HS-27A (cell line): ENCODE data around the gene MSMP.

ENCODE experiments used
- DNase-seq: peaks from one replicate; pipeline ENCODE4 v3.0.0-alpha.2; 2012; ENCODE audit warnings: low read depth, missing footprints

MSMP gene

DNA sequence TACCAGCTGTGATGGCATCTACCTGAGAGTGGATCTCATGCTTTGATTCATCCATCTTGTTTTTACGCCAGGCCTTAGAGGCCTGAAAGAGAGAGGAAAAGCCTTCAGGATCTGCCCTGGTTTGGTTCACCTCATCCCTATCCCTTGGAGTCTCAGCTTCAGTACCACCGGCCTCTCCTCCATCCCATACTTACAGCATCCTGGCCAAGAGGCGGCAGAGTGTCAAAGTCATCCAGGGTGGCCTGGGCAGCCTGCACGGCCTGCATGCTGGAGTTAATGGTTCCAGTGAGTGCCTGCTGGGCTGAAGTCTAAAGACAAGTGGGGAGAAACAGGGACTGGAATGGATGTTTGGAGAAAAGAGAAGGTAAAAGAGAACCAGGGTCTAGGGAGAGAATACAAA lies 34.5 kb downstream of the MSMP start:
- no peak for DNase-seq

DNA sequence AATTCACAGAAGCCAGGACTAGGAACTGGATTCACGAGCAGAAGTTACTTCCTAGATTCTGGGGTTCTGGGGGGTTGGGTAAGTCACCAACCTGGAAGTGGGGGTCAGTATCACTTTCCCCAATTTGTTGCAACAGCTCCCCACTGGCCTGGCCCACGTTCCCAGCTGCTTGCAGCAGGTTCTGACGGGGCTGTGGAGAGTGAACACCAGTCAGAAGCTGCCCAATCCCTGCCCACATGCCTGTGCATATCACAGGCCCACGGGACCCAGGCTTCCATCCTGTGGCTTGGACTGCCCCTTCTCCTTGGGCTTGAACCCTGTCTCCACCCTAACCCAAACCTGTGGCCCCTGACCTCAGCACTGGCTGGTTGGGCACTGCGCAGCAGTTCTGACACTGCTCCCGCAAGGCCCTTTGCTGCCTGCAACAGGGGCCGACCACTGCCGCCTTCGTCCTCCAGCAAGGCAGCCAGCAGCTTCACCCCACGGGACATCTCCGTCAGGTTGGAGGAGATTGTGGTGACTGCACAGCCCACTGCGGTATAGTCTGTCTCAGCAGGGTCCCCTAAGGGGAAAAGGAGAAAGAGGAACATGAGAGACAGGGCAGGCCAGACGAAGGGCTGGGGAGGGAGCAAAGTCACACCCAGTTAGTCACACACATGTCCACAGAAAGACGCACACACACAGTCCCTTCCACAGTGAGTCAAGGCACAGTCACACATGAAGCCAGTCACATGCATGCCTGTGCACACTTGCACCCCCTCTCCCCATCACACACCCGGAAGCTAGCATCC lies 35.2 kb downstream of the MSMP start:
- no peak for DNase-seq

DNA sequence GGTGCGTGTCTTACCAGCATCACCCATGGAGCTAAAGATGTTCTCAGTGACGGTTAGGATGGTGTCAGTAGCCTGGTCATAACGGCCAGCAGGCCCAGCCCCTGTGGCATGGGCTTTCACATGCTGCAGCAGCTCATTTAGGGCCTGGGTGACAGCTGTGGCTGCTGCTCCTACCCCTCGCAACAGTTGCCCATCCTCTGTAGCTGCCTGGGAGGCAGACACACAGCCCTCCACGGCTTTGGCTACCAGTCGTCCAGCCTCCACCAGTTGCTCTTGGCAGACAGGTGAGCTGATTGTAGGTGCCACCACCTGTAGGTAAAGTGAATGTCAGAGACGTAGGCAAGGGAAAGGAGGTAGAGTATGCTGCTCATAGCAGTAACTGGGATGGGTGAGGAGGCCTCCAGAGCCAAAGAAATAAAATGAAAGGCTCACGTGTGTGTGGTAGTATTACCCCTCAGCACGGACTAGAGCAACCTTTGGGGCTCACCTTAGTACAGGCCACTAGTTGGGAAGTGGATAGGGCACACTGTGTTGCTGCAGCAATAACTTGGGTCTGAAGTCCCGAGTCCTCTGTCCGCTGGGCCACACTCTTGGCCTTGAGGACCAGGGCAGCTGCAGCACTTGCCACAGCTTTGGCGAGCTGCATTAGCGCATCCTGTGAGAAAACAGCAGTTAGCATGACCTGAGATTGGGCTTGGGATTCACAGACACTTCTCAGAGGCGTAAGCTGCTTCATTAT lies 36.8 kb downstream of the MSMP start:
- DNase-seq: no peak

DNA sequence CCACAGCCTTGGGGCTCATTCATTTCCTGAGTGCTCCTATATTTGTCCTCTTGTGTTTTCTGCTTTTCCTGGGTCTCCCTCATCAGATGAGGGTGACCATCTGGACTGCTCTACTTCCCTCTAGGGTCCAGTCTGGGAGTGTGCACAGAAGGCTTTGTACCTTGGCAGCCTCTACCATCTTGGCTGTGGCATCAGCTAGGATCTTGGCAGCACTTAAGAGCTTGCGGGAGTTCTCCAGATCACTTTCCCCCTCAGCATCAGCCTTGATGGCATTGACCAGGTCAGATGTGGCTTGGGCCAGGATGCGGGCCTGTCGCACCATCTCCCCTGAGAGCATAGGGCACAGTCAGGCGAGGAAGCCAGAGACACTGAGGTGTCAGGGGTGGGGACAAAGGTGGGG lies 37.8 kb downstream of the MSMP start:
- DNase-seq: no peak

DNA sequence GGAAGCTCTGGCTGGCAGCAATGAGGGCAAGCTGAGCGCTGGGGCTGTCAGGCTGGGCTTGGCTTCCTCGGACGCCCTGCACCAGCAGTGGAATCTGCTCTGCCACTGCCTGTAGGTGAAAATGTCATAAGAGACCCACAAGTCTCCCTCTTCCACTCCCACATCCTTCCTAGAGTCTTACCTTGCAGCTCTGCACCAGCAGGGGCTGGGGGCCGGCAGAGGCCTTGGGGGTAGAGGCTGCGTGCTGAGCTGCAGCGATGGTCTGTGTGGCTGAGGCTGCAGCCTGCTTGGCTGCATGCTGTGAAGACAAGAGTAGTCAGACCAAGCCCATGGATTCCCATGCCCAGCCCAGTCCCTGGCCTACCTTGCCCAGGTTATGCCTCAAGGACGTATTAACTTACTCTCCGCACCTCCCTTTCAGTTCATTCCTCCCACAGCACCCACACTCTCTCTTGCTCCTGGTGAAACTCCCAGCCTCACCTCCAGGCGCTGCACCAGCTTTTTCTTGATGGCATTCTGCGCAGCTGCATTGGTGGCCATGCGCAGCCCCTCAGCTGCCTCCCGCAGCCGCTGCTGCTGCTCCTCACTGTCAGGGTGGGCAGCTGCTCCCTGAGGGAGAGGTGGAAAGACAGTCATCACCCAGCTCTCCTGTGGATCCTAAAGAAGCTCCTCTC lies 39.4 kb downstream of the MSMP start:
- DNase-seq: no peak

DNA sequence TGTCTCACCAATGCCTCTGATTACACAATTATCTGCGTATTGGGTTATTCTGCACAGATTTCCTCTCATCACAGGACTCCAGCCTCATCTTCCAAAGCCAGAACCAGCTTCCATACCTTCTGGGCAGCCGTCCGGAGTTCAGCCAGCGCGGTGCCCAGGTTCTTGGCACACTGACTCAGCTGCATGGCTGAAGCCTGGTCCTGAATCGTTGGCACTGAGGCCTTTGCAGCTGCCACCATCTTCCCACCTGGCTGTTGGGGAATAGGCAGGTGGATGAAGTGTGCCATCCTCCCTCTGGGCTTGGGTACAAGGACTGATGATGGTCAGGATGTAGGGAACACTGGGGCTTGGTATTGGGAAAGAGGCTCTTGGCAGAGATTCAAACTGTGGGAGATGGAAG lies 40.0 kb downstream of the MSMP start:
- no peak for DNase-seq

DNA sequence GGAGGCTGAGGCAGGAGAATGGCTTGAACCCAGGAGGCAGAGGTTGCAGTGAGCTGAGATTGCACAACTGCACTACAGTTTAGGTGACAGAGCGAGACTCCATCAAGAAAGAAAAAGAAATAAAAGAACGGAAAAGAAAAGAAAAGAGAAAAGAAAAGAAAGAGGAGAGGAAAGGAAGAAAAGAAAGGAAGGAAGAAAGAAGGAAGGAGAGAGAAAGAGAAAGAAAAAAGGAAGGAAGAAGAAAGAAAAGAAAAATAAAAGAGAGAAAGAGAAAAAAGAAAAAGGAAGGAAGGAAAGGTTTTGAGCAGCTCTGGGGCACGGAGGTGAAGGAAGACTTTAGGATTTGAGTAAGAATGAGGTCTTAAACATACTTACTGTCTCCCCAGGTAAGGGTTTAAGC lies 40.5 kb downstream of the MSMP start:
- DNase-seq: no peak

DNA sequence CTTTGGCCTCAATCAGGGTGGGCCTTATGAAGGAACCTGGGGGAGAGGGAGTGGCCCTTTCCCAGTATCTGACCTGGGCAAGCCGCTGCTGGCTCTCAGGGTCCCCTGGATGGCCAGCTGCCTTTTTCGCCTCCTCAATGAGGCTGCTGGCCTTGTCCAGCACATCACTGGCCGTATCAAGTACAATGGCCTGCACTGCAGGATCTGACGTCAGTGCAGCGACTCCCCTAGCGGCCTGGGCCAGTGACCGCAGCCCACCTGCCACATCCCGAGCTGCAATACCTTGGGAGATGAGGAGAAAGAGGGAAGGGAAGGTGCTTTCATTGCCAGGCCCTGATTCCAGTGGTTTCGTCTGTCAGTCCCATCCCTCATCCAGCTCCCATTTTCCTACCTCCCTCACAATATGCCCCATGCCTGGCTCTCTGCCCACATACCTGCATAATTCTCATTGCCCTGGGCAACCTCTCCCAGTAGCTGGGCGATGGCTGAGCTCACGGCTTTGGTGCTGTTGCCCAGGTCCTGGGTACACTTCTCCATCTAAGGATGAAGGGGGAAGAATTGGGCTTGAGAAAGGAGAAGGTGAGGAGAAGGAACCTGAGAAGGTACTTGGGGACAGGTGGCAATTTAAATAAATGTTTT lies 41.2 kb downstream of the MSMP start:
- no peak for DNase-seq

DNA sequence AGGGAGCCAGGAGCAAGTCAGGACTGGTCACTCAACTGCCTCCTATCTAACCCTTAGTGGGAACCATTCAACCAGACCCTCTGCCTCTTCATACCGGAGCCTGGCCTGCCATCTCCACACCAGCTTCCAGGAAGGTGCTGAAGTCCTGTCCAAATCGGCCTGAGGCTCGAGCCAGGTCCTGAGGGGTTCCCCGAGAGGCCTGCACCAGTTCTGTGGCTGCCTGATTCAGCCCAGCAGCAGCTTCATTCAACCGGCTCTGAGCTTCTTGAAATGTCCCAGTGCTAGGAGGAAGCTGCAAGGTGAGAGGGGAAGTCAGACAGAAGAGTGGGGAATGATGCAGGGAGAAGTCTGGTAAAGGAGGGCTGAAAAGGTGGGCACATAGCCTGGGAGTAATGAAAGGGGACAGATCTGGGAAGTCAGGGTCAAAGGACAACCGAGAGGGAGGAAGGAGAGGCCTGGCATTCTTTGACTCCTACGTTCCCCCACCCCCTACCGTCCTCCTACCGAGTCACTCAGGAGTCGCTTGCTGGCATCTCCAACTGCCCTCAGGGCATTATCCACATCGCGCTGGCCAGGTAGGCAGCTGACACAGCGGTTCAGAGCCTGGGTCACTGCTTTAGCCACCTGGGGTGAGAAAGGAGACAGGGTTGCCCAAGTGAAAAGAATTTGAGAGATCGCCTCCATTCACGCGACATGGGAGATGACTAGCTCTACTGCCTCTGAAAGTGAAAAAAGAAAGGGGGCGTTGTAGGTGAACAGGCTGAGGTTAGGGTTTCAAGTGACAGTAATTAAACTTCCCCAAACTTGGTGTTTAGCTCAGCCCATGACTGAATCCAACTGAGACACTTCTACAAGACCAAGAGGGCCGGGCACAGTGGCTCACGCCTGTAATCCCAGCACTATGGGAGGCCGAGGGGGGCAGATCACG lies 42.3 kb downstream of the MSMP start:
- DNase-seq: no peak

DNA sequence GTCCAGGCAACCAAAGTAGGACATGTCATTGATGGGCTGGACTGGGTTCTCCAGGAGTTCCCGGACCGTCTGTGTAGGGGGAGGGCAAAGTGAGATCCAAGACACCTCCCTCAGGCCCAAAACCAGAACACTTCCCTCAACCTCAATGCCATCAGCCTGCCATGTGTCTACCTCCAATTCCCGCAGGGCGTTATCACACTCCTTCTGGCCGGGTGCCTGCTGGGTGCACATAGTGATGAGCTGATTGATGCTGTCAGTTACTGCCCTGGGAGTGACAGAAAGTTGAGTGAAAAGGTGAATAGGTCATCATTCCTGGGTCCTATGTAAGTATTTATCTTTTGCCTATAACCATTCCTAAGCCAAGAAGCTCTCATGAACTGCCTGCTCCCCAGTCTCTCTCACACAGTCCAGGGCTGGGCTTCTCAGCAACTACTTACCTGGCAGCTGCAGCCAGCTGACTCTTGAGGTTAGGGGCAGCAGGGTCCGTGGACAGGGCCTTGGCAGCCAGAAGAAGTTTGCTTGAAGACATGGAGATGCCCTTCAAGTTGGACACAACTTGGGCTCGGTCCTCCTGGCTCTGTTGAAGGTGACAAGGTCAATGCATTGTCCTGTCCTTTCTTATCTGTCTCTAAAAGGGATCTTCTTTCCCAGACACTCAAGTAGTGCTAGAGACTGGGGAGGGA lies 43.1 kb downstream of the MSMP start:
- DNase-seq: no peak

DNA sequence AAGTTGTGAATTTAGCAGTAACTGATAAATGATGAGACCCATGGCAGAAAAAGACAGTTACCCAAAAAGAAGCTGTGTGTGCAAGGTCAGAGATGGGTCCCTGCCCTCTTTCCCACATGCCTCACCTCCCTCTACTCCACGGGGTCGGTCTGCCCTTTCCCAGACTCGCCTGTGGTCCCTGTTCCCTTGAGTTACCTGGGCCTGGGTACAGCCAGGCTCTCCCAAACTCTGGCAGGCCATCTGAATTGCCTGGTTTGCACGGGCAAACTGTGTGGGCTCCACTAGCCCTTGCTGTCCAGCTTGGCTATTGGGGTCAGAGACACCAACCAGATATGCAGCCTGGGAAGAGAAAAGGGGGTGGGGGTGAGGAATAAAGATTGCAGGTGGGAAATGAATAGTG lies 45.9 kb downstream of the MSMP start:
- DNase-seq: no peak

DNA sequence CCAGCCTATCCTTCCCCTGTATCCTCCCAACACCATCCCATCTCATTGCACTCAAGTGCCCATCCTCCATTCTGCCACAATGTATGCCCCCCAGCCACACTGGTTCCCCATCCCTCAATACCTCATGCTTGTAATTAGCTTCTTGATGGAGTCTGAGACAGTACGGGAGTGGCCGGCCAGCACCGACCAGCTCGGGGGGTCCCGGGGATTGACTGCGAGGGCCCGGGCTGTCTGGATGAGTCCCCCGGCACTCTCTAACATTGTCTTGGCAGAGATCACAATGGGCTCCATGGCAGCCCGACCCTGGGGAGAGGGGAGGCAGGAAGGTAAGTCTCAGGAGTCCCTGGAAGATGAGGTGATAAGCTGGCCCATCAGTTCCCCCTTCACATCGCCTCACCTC lies 47.1 kb downstream of the MSMP start:
- DNase-seq: no peak

DNA sequence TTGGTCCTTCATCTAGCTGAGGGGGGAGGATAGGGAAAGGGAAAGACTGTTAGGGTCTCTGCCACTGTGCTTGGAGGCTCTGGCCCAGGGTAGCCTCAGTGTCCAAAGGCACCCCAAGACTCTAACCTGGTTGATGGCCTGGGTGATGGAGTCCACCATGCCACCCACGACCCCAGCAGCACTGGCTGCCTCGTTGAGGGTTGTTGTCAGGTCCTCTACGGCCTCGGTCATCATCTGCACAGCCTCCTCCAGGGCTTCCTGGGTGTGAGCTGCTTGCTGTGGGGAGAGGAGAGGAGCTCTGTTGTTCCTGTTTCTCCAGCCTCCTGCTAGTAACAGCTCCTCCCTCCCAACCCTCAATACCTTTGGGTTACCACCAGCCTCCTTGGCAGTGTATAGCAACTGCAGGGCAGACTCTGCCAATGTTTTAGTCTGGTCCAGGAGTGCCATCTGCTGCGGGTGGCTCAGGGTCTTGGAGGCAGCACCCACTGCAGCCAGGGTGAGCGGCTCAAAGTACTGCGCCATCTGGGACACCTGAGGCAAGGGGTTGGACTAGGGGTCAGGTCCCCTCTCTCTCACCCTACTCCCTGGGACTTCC lies 48.1 kb downstream of the MSMP start:
- DNase-seq: no peak

DNA sequence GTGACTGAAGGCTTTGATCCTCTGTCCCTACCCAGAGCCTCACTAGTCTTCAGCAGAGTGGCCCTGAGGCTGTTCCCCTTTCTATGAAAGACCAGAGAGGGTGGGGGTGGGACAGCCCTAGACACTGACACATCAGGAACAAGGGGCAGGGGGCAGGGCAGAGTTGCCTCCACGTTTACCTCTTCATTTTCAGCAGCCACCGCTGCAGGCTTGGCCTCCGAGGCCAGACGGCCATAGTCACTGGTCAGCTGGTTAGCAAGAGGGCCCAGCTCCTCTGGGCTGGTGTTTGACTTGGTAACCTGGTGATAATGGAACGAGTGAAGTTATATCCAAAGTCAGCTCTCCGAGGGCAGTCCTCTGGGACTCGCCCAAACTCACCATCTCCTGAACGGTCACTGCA lies 48.7 kb downstream of the MSMP start:
- no peak for DNase-seq

DNA sequence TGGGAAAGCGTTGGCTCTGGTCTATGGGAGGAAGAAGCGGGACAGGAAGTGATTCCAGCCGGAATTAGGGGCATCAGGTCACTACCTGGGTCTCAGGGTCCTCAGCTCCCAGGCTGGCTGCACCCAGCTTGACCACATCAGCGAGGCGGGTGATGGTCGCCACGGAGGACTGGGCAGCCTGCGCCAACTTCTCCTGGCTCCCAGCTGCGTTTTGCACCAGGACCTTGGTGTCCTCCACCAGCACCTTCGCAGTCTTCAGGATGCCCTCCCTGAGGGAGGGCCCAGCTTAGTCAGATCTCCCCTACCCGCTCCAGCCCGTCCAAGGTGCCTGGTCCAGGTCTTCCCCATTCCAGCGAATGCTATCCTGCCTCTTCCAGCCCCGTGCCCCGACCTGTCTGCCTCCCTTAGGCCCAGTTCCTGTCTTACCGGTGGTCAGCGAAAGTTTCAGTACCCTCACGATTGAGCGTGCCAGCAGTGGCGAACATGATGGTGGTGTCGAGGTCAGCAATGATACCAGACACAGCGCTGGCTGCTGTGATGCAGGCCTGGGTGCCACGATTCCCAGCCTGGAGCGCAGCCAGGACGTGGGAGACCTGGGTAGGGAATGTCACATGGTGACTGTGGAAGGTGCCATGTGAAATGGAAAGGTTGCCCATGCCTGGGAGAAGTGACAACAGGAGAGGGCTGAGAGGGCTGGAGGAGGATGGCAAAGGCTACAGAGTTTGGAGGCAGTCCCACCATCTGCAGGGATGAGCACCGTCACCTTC lies 50.0 kb downstream of the MSMP start:
- DNase-seq: no peak
